Left lung (tissue), 10 donors: ENCODE results near the gene DKKL1. TPM values are rescaled to one million over a fixed set of nuclear protein-coding genes. Genes with fewer than 3 reads are reported as not detected.

Experiments used
- ATAC-seq: fragments of 200-7000 bp; cut with Tn5 transposase; one replicate; pipeline ENCODE4 v1.9.1; 2020; ENCODE audit warnings: moderate library complexity
- DNase-seq, 4 donors: peaks; one replicate each; pipeline ENCODE4 v3.0.0-alpha.2; 2013 to 2020
- H3K27ac ChIP-seq, 2 donors: fragments of 200-600 bp; sonication (generic) in 1 of 2; one replicate each; pipeline versions ENCODE4 v1.5.0 to v1.8.0; 2020 to 2021
- H3K27me3 ChIP-seq, 2 donors: fragments of 200-600 bp; sonication (generic) in 1 of 2; one replicate each; pipeline versions ENCODE4 v1.5.0 to v1.8.0; 2020 to 2021
- H3K36me3 ChIP-seq, 2 donors: fragments of 200-600 bp; sonication (generic) in 1 of 2; one replicate each; pipeline versions ENCODE4 v1.5.0 to v1.8.0; 2020 to 2021
- H3K4me1 ChIP-seq, 2 donors: fragments of 200-600 bp; one replicate each; pipeline ENCODE4 v1.8.0; 2021
- H3K4me3 ChIP-seq, 2 donors: fragments of 200-600 bp; sonication (generic) in 1 of 2; one replicate each; pipeline versions ENCODE4 v1.5.0 to v1.8.0; 2020 to 2021; ENCODE audit warnings: mild to moderate bottlenecking in 1 of 2
- H3K9me3 ChIP-seq, 2 donors: fragments of 200-600 bp; sonication (generic) in 1 of 2; one replicate each; pipeline versions ENCODE4 v1.5.0 to v1.8.0; 2020 to 2021
- CTCF ChIP-seq, 2 donors: fragments of 200-600 bp; sonication (generic) in 1 of 2; IDR thresholded peaks; one replicate each; pipeline versions ENCODE4 v1.5.0 to v1.8.0; 2021; ENCODE audit warnings: antibody characterized with exemption in 2 of 2
- intact Hi-C, 2 donors: fragments of 100-400 bp; cut with DNase I; formaldehyde crosslinking; loops; one replicate each; pipeline versions ENCODE4 v1.11.2 to v1.14.2; 2022
- polyA plus RNA-seq, 6 donors: library from polyadenylated mRNA; unstranded; fragments of 120-200 nt; gene quantifications; one replicate each; pipeline ENCODE4 v1.2.1, GENCODE V29; 2013; ENCODE audit not compliant: insufficient read length in 6 of 6
- total RNA-seq, 2 donors: library from RNA; stranded (reverse); fragmentation: NEBNext Ultra II Directional; extraction: Animal tissue kit (Norgen Biotek cat#: 25700); gene quantifications; one replicate each; pipeline ENCODE4 v1.2.1, GENCODE V29; 2021
- donor health status: DM: no; HTN: yes; CAD: no.
- donor health status: DM: no; HTN: no; CAD: no.

The DKKL1 gene
- total and polyA plus RNA-seq, 8 donors, result 1.0 to 5.5 (median 4.2) TPM; not detected in 1

- ATAC-seq, result no peak
- no peaks in the 10 kb centered on the region for H3K9me3 ChIP-seq
Observed at GRCh38 chr19:49414256-49414655, 50.6 kb downstream of the DKKL1 start.

GRCh38 chr19:49415102-49415809, 51.6 kb downstream of the DKKL1 start:
- intact Hi-C loops, result no loop called here
- H3K4me1 ChIP-seq, result no peaks in the 10 kb centered on the region
- ATAC-seq (peak; percentile 22), DNase-seq (no peak)
- no peak overlapping the region for H3K27ac ChIP-seq
- H3K27me3 ChIP-seq, result peaks cover 7 to 47% of the 10 kb centered on the region in 2 donors
- no peak for TF ChIP-seq CTCF (IDR thresholded peaks at IDR 0.05)
- H3K36me3 ChIP-seq, result no peaks in the 10 kb centered on the region
- H3K9me3 ChIP-seq, result no peaks in the 10 kb centered on the region
- no peak overlapping the region for H3K4me3 ChIP-seq

More at GRCh38 chr19:49414256-49414655, 50.6 kb downstream of the DKKL1 start:
- no peak overlapping the region for H3K27ac ChIP-seq
- intact Hi-C loops, result no loop called here
- no peak for DNase-seq
- peaks cover 0 to 38% of the 10 kb centered on the region in 2 donors for H3K27me3 ChIP-seq
- H3K4me3 ChIP-seq, result no peak overlapping the region
- H3K36me3 ChIP-seq, result no peaks in the 10 kb centered on the region
- no peak for TF ChIP-seq CTCF (IDR thresholded peaks at IDR 0.05)
- peaks cover 0 to 8% of the 10 kb centered on the region in 2 donors for H3K4me1 ChIP-seq

GRCh38 chr19:49415810-49416200, 52.1 kb downstream of the DKKL1 start:
- intact Hi-C loops, result no loop called here
- no peaks in the 10 kb centered on the region for H3K4me1 ChIP-seq
- no peak for TF ChIP-seq CTCF (IDR thresholded peaks at IDR 0.05)
- no peak overlapping the region for H3K4me3 ChIP-seq
- ATAC-seq, result no peak
- no peak for DNase-seq
- no peaks in the 10 kb centered on the region for H3K9me3 ChIP-seq
- peaks cover 10 to 53% of the 10 kb centered on the region in 2 donors for H3K27me3 ChIP-seq
- no peaks in the 10 kb centered on the region for H3K36me3 ChIP-seq
- no peak overlapping the region for H3K27ac ChIP-seq

- no peak for TF ChIP-seq CTCF (IDR thresholded peaks at IDR 0.05)
- H3K4me1 ChIP-seq, result peaks cover 4 to 10% of the 10 kb centered on the region in 2 donors
- DNase-seq (no peak), ATAC-seq (no peak)
- no peak overlapping the region for H3K4me3 ChIP-seq
- intact Hi-C loops, result no loop called here
- H3K36me3 ChIP-seq, result no peaks in the 10 kb centered on the region
- no peak overlapping the region for H3K27ac ChIP-seq
- no peaks in the 10 kb centered on the region for H3K9me3 ChIP-seq
- H3K27me3 ChIP-seq, result peaks cover 22 to 66% of the 10 kb centered on the region in 2 donors
Observed at GRCh38 chr19:49417088-49417487, 53.4 kb downstream of the DKKL1 start.

GRCh38 chr19:49418511-49418910, 54.8 kb downstream of the DKKL1 start:
- ATAC-seq (no peak), DNase-seq (no peak)
- H3K4me1 ChIP-seq, result peaks cover 7 to 22% of the 10 kb centered on the region in 2 donors
- intact Hi-C loops, result no loop called here
- TF ChIP-seq CTCF (IDR thresholded peaks at IDR 0.05), result no peak
- H3K4me3 ChIP-seq, result no peak overlapping the region
- H3K9me3 ChIP-seq, result no peaks in the 10 kb centered on the region
- H3K27ac ChIP-seq, result no peak overlapping the region
- H3K27me3 ChIP-seq, result peaks cover 37 to 80% of the 10 kb centered on the region in 2 donors
- no peaks in the 10 kb centered on the region for H3K36me3 ChIP-seq
